Fibroblast of pulmonary artery (primary cell): ENCODE measurements around the gene FAM131C.
A peak's percentile ranks its signal among the peaks of the same experiment; 100 is the strongest.
"Not testable (repeated sequence)": the region's sequence is repeated elsewhere in the genome, so short reads cannot be mapped to it uniquely, and the experiment has no call there.

Experiments
- DNase-seq: peaks from one replicate; pipeline ENCODE4 v3.0.0-alpha.2; 2010; ENCODE audit warnings: low read depth
- H3K4me3 ChIP-seq: replicated peaks from 2 replicates; pipeline ENCODE4 v1.5.1; 2011; ENCODE audit warnings: low read depth, mild to moderate bottlenecking, control low read depth, low read length, moderate library complexity
- TF ChIP-seq, protein P1 (sequence below): IDR thresholded peaks from 2 replicates; pipeline ENCODE4 v1.5.1; 2011; ENCODE audit warnings: mild to moderate bottlenecking, control low read depth, low read length, inconsistent platforms; ENCODE audit errors: missing control alignments

FAM131C gene

DNA sequence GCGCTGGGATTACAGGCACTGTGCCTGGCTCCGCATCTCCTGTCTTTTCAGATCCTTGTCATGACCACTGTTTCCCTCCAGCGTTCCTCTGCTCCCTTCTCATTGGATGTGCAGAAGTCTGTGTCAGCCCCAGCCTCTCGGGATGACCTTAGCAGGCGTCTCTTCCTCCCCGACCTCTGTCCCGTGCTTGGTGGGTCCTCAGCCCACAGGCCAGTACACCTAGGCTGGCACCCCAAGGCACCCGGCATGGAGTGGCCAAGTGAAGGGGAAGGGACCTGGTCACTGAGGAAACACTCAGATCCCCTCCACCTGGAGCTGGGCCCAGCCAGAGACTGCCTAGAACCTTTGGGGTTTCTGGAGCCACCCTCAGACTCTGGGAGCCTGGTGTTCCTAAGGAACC lies 32.3 kb downstream of the FAM131C start:
- H3K4me3 ChIP-seq, result no peak overlapping the region
- TF ChIP-seq, protein P1, sequence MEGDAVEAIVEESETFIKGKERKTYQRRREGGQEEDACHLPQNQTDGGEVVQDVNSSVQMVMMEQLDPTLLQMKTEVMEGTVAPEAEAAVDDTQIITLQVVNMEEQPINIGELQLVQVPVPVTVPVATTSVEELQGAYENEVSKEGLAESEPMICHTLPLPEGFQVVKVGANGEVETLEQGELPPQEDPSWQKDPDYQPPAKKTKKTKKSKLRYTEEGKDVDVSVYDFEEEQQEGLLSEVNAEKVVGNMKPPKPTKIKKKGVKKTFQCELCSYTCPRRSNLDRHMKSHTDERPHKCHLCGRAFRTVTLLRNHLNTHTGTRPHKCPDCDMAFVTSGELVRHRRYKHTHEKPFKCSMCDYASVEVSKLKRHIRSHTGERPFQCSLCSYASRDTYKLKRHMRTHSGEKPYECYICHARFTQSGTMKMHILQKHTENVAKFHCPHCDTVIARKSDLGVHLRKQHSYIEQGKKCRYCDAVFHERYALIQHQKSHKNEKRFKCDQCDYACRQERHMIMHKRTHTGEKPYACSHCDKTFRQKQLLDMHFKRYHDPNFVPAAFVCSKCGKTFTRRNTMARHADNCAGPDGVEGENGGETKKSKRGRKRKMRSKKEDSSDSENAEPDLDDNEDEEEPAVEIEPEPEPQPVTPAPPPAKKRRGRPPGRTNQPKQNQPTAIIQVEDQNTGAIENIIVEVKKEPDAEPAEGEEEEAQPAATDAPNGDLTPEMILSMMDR, result no peak
- no peak for DNase-seq

DNA sequence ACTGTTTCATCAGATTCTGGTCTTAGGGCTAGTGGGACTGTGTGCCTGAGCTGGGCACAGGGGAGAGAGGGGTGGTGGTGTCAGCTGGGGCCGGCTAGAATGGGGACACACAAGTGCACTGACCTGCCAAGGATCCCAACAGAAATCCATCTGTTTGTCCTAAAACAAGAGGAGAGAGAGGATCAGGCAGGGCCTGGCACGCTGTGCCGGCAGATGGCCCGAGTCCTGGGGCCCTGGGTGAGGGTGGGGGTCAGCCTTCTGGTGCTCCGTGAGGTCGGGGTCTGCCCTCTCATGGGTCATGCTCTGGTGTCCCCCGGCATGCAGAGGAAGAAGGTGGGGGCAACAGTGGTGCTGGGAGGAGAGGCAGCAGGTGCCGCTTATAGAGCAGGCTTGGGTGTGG lies 33.6 kb downstream of the FAM131C start:
- H3K4me3 ChIP-seq, DNase-seq: not testable (repeated sequence)

DNA sequence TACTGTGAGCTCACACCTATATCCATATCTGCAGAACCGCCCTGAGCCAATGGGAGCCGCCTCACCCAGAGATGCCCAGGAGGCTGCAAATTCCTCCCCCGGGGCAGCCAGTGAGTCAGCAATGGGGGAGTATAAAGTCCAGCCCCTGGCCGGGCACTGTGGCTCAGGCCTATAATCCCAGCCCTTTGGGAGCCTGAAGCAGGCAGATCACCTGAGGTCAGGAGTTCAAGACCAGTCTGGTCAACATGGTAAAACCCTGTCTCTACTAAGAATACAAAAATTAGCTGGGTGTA lies 34.9 kb downstream of the FAM131C start:
- TF ChIP-seq, protein P1, result no peak
- no peak for DNase-seq
- H3K4me3 ChIP-seq, result no peak overlapping the region

DNA sequence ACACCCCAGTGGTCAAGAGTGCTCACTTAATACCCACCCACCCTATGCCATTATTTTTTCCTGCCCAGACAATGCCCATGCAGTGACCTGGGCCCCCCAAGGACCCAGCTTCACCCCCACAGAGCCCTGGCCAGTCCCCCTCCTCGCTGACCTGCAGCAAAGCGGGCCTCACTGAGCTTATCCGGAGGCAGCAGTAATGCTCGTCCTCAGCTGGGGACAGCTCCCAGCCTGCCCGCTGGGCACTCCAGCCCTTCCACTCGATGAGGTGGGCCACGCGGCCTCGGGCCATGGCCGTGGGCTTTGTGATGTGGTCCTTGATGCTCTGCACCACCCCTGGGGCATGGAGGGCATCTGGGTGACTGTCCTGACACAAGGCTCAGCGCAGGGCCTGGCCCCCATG lies 37.0 kb downstream of the FAM131C start:
- H3K4me3 ChIP-seq, DNase-seq: not testable (repeated sequence)

DNA sequence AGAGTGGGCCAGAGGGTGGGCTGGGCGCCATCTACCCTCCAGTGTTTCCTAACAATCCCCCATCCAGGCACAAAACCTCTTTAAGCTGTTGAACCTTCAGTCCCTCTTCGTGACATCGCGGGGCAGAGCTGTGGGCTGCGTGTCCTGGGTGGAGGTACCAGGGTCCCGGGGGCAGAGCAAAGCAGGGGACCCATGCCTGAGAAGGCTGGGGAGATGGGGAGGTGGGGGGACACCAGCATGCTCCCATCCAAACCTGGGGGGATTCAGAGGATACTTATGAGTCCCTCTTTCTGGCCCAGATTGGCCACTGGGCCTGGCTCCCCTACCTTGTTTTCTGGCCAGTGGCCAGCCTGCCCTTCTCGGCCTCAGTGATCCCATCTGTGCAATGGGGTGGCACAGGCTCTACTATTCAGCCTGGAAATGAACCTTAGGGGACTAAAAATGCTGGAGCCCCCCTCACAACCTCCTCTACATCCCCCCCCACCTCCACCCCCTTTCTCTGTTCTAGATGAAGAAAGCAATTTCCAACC lies 40.3 kb downstream of the FAM131C start:
- H3K4me3 ChIP-seq, DNase-seq: not testable (repeated sequence)

DNA sequence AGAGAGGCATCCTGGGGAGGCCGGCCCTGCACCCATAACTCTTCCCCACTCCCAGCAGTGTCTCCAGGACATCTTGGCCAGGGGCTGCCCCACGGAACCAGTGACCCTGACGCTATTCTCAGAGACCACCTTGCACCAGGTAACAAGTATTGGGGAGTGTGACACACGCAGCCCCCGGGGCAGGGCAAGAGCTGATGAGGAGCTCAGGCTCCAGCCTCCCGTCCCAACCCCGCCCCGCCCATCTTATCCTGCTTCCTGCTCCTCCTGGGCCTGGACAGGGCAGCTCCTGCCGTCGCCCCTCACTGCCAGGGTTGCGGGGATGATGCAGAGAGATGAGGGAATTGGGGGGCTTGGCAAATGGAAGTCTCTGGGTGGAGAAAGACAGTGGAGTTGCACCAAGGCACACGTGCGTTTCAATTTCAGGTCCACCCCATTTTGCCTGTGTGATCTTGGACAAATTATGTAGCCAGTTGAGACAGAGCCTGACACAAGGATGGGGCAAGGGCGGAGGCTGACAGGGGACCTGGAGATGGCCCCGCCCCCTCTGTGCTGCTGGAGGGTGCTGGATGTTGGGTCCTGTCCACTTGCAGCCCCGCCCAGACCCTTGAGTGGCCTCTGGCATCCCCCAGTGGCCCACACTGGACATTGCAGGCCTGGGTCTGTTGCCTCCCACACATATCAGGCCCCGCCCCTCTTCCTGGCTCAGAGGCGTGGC lies 40.9 kb downstream of the FAM131C start:
- TF ChIP-seq, protein P1, result peak; percentile 88
- DNase-seq, result peak; percentile 85
- no peak overlapping the region for H3K4me3 ChIP-seq

DNA sequence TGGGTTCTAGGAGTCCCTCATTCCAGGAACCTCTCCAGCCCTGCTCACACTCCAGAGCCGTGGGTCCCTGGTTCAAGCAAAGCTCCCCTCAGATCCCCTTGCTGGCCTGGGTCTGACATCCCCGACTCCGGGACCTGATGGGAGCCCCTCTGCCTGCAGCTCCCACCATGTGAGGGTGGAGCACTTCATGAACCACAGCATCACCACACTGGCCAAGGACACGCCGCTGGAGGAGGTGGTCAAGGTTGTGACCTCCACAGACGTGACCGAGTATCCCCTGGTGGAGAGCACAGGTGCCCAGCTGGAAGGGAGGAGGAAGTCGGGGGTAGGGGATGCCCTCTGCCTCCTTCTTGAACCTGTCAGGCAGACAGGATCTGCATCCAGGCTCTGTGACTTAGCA lies 41.9 kb downstream of the FAM131C start:
- no peak for DNase-seq
- no peak overlapping the region for H3K4me3 ChIP-seq
- TF ChIP-seq, protein P1, result no peak

DNA sequence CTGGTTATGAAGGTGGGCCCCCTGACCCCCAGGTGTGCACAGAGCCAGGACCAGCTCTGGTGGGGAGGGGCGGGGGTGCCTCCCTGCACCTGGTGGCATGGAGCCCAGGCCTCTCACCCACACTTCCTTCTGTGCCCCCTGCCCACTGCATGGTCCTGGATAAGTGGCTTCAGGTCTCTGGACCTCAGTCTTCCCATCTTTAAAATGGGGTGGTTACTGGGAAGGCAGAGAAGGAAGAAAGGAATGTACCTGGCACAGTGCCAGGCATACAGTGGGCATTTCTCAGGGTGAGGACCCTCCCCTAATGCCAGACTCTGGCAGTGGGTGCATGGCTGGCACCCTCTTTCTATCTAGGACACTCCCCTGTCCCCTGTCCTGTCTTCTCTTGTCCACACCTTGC lies 44.2 kb downstream of the FAM131C start:
- TF ChIP-seq, protein P1, result no peak
- no peak overlapping the region for H3K4me3 ChIP-seq
- DNase-seq, result no peak

DNA sequence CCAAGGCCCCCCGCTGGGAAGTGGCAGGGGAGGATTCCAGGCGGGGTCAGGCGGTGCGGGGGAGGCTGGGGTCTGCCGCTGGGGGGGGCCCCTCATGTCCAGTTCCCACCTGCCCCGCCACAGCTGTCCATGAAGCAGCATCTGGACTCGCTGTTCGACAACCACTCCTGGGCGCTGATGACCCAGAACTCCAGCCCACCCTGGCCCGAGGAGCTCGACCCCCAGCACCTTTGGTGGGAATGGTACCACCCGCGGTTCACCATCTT lies 44.5 kb downstream of the FAM131C start:
- not testable (repeated sequence) for H3K4me3 ChIP-seq, DNase-seq
